B cell (primary cell): ENCODE results near the gene CARD8. TPM values are rescaled to one million over a fixed set of nuclear protein-coding genes. Genes with fewer than 3 reads are reported as not detected.

Source experiments
- ATAC-seq: fragments of 200-7000 bp; cut with Tn5 transposase; one replicate; pipeline ENCODE4 v1.10.0; 2021; ENCODE audit warnings: low read depth, mild to moderate bottlenecking, moderate number of reproducible peaks, moderate library complexity
- CTCF ChIA-PET: fragments of 350-600 bp; sonication (Branson Sonifier 250); formaldehyde crosslinking; loops from one replicate; lab custom pipeline; 2021; ENCODE audit warnings: antibody characterized with exemption, inconsistent platforms; lab: Charles Lee
- POLR2A ChIA-PET: fragments of 350-600 bp; sonication (Branson Sonifier 250); formaldehyde crosslinking; loops from one replicate; lab custom pipeline; 2021; ENCODE audit warnings: antibody characterized with exemption; lab: Charles Lee
- DNase-seq: peaks from one replicate; pipeline ENCODE4 v3.0.0; 2013
- H2AFZ ChIP-seq: 2 replicates; pipeline ENCODE4 v1.6.1; 2012; ENCODE audit warnings: mild to moderate bottlenecking, low read depth, low read length; ENCODE audit not compliant: insufficient read depth, poor library complexity, severe bottlenecking
- H3K27ac ChIP-seq, 2 donors: 1 replicate in 1 of 2; 2 replicates in 1 of 2; pipeline ENCODE4 v1.5.1; 2012 to 2013; ENCODE audit warnings: low read length in 2 of 2, mild to moderate bottlenecking in 2 of 2, moderate library complexity in 1 of 2
- H3K27me3 ChIP-seq, 4 experiments: fragments of 200-600 bp in 1 of 4; sonication (generic) in 1 of 4; replicated peaks in 1 of 4; 1 replicate in 2 of 4; 2 replicates in 2 of 4; pipeline versions ENCODE4 v1.6.1 to v1.7.0; 2013 to 2016; ENCODE audit warnings: low read length in 3 of 4, mild to moderate bottlenecking in 2 of 4, mixed read lengths in 1 of 4, moderate library complexity in 1 of 4; ENCODE audit not compliant: insufficient read depth in 4 of 4, control insufficient read depth in 3 of 4; ENCODE audit errors: control extremely low read depth in 1 of 4
- H3K36me3 ChIP-seq, 2 experiments: replicated peaks in 1 of 2; 1 replicate in 1 of 2; 2 replicates in 1 of 2; pipeline versions ENCODE4 v1.6.1 to v1.7.1; 2013; ENCODE audit warnings: low read length in 1 of 2; ENCODE audit not compliant: insufficient read depth in 2 of 2, control insufficient read depth in 1 of 2; ENCODE audit errors: control extremely low read depth in 1 of 2, extremely low read depth in 1 of 2
- H3K4me1 ChIP-seq, 2 donors: fragments of 200-600 bp in 1 of 2; sonication (generic) in 1 of 2; 1 replicate in 1 of 2; 2 replicates in 1 of 2; pipeline versions ENCODE4 v1.5.1 to v1.6.1; 2013 to 2017; ENCODE audit warnings: low read length in 2 of 2; ENCODE audit not compliant: control insufficient read depth in 2 of 2, insufficient read depth in 2 of 2
- H3K4me2 ChIP-seq: replicated peaks from 2 replicates; pipeline ENCODE3; 2012; ENCODE audit warnings: mild to moderate bottlenecking, low read depth, low read length; ENCODE audit not compliant: poor library complexity, severe bottlenecking
- H3K4me3 ChIP-seq, 5 experiments: fragments of 200-600 bp in 1 of 5; sonication (generic) in 1 of 5; 1 replicate in 3 of 5; 2 replicates in 2 of 5; pipeline versions ENCODE4 v1.5.1 to v1.7.0; 2011 to 2016; ENCODE audit warnings: low read length in 4 of 5, mild to moderate bottlenecking in 4 of 5, low read depth in 2 of 5, control low read depth in 1 of 5, moderate library complexity in 1 of 5; ENCODE audit not compliant: insufficient read depth in 1 of 5; ENCODE audit errors: control extremely low read depth in 1 of 5, extremely low read depth in 1 of 5
- H3K79me2 ChIP-seq: fragments of 200-600 bp; sonication (generic); one replicate; pipeline ENCODE4 v1.6.0; 2016; ENCODE audit warnings: low read length; ENCODE audit not compliant: control insufficient read depth, insufficient read depth
- H3K9ac ChIP-seq: fragments of 200-600 bp; sonication (generic); 2 replicates; pipeline ENCODE4 v1.6.1; 2017; ENCODE audit warnings: mild to moderate bottlenecking, low read length, moderate library complexity
- H3K9me3 ChIP-seq, 3 donors: one replicate each; pipeline versions ENCODE4 v1.6.1 to v1.7.1; 2013; ENCODE audit warnings: low read length in 2 of 3; ENCODE audit not compliant: control insufficient read depth in 2 of 3, insufficient read depth in 1 of 3; ENCODE audit errors: control extremely low read depth in 1 of 3
- H4K20me1 ChIP-seq: 2 replicates; pipeline ENCODE4 v1.6.0; 2012; ENCODE audit warnings: mild to moderate bottlenecking, low read length; ENCODE audit not compliant: insufficient read depth, control insufficient read depth, poor library complexity, severe bottlenecking
- H3K27ac Mint-ChIP-seq: one replicate; pipeline ENCODE4 v1.8.0; 2021; ENCODE audit warnings: mixed read lengths
- H3K27me3 Mint-ChIP-seq: one replicate; pipeline ENCODE4 v1.8.0; 2021; ENCODE audit warnings: mixed read lengths
- H3K4me1 Mint-ChIP-seq: one replicate; pipeline ENCODE4 v1.8.0; 2021; ENCODE audit warnings: mixed read lengths
- H3K4me3 Mint-ChIP-seq: one replicate; pipeline ENCODE4 v1.8.0; 2021; ENCODE audit warnings: mixed read lengths
- H3K9me3 Mint-ChIP-seq: one replicate; pipeline ENCODE4 v1.8.0; 2022; ENCODE audit warnings: mixed read lengths; ENCODE audit not compliant: insufficient read depth
- EZH2 ChIP-seq: IDR thresholded peaks from 2 replicates; pipeline ENCODE4 v1.6.1; 2012; ENCODE audit warnings: borderline replicate concordance, low read depth, mild to moderate bottlenecking, moderate library complexity, low read length; ENCODE audit not compliant: insufficient read depth, poor library complexity, severe bottlenecking
- WGBS: methylation state at CpG from one replicate; pipeline ENCODE4 v1.1.5; 2013; ENCODE audit warnings: missing lambda C conversion rate; ENCODE audit not compliant: insufficient coverage; 5-methylcytosine and 5-hydroxymethylcytosine counted together
- intact Hi-C: fragments of 100-400 bp; cut with micrococcal nuclease; formaldehyde crosslinking; loops from one replicate; pipeline ENCODE4 v1.10.0; 2022
- polyA plus RNA-seq: library from polyadenylated mRNA; depleted of rRNA; stranded (reverse); fragments of >200 nt; gene quantifications from 2 replicates; pipeline ENCODE4 v1.2.3, GENCODE V29; 2012
- total RNA-seq, 2 donors: library from RNA; stranded (reverse); fragments of 120-200 nt in 1 of 2; gene quantifications; 1 replicate in 1 of 2; 2 replicates in 1 of 2; pipeline versions ENCODE4 v1.2.3 to v1.2.4, GENCODE V29; 2013 to 2022
- TF ChIP-seq, protein P1 (sequence below): fragments of 200-600 bp; IDR thresholded peaks from one replicate; pipeline ENCODE4 v1.8.0; 2022; ENCODE audit warnings: antibody characterized with exemption, mild to moderate bottlenecking

Gene CARD8
- total and polyA plus RNA-seq, 2 donors (not counting 1 experiment from before 2014, with no cell fraction given) = 92.0 to 161 TPM

DNA sequence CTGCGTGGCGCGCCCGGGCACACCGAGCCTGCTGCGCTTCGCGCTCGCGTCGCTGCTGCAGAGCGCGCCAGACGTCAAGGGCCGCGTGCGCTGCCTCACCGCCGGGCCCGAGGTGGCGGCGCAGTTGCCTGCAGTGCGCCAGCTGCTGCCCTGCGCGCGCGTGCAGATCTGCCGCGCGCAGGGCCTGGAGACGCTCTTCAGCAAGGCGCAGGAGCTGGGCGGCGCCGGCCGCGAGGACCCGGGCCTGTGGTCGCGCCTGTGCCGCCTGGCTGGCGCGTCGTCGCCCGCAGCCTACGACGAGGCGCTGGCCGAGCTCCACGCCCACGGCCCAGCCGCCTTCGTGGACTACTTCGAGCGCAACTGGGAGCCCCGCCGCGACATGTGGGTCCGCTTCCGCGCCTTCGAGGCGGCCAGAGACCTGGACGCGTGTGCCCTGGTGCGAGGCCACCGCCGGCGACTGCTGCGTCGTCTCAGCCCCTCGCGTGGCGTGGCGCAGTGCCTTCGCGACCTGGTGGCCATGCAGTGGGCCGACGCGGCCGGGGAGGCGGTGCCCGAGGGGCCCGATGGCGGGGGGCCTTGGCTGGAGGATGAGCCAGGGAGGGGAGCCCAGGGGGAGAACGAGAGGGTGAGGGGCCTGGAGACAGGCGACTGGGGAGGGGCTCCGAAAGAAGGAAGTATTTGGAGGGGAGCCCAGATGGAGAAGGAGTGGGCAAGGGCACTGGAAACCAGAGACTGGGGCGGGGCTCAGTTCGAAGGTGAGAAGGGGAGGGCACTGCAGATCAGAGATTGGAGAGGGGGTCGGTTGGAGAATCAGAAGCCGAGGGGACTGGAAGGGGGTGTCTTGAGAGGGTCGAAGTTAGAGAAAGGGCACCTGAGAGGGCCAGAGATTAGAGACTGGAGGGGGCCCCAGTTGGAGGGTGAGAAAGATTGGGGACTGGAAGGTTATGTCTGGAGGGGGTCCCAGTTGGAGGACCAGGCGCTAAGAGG, 60.6 kb downstream of the CARD8 start:
- H3K4me2 ChIP-seq = no peak overlapping the region
- ATAC-seq (no peak), DNase-seq (no peak)
- Mint-ChIP-seq H3K27ac (no peak overlapping the region), H3K27me3 (no peaks in the 10 kb centered on the region), H3K9me3 (no peaks in the 10 kb centered on the region), H3K4me1 (peaks cover 12% of the 10 kb centered on the region), H3K4me3 (no peak overlapping the region)
- WGBS = 91% methylated on average over 94 of the region's 95 CpGs
- intact Hi-C loops = loop anchor here (1.0 to 2.0 kb wide), 2 partner anchors 42 to 88 kb away; no protein-coding TSS in a partner anchor
- TF ChIP-seq, protein P1, sequence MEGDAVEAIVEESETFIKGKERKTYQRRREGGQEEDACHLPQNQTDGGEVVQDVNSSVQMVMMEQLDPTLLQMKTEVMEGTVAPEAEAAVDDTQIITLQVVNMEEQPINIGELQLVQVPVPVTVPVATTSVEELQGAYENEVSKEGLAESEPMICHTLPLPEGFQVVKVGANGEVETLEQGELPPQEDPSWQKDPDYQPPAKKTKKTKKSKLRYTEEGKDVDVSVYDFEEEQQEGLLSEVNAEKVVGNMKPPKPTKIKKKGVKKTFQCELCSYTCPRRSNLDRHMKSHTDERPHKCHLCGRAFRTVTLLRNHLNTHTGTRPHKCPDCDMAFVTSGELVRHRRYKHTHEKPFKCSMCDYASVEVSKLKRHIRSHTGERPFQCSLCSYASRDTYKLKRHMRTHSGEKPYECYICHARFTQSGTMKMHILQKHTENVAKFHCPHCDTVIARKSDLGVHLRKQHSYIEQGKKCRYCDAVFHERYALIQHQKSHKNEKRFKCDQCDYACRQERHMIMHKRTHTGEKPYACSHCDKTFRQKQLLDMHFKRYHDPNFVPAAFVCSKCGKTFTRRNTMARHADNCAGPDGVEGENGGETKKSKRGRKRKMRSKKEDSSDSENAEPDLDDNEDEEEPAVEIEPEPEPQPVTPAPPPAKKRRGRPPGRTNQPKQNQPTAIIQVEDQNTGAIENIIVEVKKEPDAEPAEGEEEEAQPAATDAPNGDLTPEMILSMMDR = no peak
- TF ChIP-seq EZH2 = no peak
- H3K9me3 ChIP-seq = no peaks in the 10 kb centered on the region
- no peak overlapping the region for H2AFZ ChIP-seq
- H3K27me3 ChIP-seq = no peaks in the 10 kb centered on the region
- no peaks in the 10 kb centered on the region for H3K36me3 ChIP-seq
- H3K79me2 ChIP-seq = no peaks in the 10 kb centered on the region
- H3K9ac ChIP-seq = no peak overlapping the region
- no peak overlapping the region for H3K27ac ChIP-seq
- H4K20me1 ChIP-seq = no peaks in the 10 kb centered on the region
- H3K4me3 ChIP-seq = no peak overlapping the region
- ChIA-PET POLR2A (no interaction called here), CTCF (interaction anchor here (1.2 to 2.0 kb wide), 4 partner anchors 8 to 85 kb away, joined by 4 to 12 read pairs (median 5); partner anchors contain the start of gene PLA2G4C)
- H3K4me1 ChIP-seq = peaks cover 0 to 6% of the 10 kb centered on the region in 2 donors
